NCI-H446 (cell line): ENCODE data around the gene TTC28.
"Not testable (repeated sequence)": the region's sequence is repeated elsewhere in the genome, so short reads cannot be mapped to it uniquely, and the experiment has no call there.

ENCODE experiments used
- DNase-seq, 2 experiments: peaks; one replicate each; lab custom pipeline; 2025; lab: John Stamatoyannopoulos, UW

Gene TTC28

DNA sequence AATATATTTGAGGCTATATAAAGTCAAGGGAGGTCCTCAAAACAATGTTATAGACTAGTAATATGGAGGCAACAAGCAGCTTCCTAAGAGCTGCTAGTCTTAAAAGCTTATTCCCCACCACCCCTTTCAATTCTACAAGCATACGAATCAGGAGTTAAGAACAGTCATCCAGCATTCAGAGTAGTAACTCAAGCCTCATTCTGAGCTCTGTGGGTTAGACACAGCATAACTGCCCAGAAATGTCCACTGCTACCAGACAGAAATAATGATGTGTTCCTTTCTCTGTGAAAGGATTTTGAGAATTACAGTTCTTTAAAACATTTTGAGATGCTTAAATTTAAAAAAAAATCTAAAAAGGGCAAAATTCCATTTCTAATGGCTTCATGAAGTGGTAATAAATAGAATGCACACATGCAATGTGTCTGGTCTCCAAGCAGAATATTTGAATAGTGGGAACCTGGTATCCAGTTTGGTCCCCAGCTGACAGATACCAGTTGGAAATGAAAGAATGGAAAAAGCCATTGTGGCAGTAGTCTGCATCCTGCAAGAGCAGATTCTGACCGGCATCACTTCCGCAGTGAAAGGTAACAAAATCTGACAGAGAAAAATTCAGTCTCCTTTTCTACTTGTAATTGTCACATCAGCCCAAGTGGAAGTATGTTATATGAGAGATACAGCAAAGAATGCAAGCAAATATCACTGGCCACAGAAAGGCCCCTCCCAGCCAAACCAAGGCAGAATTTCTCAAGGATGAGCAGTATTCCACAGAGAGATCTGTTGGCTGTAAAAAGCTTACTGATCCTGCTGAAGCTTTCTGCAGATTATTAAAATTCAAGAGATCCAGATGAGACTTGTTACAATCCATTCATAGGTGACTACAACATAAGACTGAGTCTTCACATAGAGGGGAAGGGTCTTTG, 449.8 kb downstream of the TTC28 start:
- DNase-seq: no peak

DNA sequence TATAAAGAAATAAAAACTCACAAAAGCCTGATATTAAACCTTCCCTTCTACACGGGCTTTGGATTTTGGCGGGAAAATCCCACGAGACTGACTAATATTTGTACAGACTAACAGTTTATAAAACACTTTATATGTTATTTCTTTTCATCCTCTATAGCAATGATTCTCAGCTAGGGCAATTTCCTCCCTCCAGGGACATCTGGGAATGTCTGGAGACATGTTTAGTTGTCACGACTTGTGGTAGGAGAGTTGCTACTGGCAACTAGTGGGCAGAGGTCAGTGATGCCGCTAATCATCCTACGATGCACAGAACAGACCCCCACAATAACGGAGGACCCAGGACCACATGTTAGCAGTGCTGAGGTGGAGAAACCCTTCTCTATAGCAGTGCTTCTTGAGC, 455.8 kb downstream of the TTC28 start:
- DNase-seq: no peak

DNA sequence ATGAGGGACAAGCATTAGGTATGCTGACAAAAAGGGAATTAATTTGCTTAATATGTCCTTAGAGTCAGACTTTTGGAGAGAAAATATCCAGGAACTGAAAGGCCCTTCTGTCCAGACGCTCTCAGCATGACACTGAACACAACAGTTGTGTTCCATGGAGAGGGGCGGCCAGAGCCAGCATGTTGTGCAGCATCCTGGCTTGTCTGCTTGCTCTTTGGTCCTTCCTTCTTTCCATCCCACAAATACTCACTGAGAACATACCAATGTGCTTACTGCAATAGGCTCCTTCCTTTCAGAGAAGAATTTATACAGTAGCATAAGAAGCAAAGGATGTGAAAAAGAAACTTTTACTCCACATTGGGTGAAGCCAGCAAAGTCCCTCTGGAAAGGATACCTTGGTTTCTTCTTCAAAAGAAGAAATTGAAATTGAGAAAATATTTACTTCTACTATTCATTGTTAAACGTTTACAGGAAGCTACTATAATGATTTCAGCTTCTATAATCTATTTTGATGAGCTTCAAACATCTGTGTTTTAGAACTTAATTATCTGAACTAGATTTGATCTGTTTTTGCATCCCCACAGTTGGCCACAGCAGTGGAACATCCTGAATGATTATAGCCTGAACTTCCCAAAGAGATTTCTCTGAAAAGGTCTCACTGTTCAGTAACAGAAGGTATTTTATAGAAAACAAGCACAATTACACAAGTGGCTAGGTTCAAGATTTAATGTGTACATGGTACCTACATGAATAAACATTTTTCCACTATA, 456.5 kb downstream of the TTC28 start:
- no peak for DNase-seq

DNA sequence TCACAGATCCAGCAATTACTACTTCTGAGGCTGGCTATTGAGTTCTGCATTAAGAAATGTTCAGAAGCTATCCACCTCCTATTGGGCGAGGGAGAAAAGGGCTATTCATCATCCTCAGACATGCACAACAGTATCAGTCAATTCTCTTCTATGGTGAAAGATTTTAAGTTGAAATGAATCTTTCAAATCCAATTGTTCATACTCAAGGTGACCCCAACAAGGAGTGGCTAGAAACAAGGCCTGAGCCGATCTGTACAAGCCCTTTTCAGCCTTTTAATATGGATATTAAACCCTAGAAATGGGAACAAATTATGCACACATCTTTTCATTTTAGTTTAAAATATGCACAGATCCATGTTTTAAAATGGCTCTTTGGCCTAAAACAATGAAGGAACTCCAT, 457.1 kb downstream of the TTC28 start:
- DNase-seq: no peak

DNA sequence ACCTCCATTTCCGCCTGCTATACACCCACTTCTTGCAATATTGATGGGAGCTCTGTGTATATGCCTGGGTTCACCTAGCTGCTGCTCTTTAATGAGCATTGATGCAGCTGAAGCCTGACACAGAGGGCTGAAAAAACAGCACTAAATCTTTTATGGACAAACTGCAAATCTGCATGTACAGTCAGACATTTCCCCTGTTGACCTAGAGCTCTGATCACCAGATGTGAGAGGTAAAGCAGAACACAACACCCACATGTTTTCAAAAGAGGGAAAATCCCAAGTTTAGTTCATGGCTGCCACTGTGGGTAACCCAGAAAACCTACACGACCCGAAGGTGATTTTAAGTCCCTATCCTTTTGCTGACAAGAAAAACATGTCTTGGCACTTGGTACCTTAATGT, 457.6 kb downstream of the TTC28 start:
- DNase-seq: no peak

DNA sequence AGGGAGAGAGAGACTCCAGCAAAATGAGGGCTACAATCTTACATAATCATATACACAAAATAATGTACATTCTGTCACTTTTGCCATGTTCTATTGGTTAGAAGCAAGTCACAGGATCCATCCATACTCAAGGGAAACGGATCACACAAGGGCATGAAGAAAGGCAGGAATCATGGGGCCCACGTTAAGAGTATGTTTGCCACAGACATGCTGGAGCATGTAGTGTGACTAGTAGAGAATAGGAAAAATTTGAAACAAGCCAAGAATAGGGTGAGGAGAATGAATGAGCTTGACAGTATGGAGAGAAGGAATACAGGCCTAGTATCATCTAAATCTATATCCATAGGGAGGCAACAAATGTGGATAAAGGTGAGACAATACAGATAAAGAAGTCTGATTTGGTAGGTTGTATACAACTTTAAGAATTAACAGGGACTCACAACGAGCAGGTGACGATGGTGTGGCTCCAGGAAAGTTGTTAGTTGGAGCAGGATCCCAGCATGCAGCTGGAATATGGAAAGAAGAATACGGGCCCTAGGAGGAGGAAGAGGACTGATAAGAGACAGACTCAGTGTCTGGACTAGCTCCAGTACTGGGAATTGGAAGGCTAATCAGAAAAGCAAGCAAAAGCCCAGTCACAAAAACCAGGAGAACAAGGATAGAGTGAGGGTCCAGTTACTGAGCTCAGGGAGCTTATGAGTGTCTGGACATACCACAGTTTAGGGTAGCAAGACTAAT, 458.8 kb downstream of the TTC28 start:
- DNase-seq: no peak

DNA sequence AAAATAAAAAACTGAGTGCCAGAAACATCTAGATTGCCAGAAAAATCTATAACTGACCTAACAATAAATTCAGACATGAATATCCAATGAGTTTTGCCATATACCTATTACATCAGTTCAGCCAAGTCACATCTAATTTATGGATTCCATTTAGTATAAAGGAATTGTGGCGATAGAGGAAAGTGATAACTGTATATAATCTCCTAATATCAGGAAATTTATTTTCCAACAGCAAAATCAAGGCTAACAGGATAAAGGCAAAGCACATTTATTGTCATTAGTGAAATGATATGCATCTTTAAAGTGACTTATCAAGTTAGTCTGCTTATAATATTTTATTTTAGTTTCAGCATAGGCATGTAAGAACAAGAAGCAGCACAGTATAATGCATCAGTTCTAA, 462.4 kb downstream of the TTC28 start:
- DNase-seq: no peak

DNA sequence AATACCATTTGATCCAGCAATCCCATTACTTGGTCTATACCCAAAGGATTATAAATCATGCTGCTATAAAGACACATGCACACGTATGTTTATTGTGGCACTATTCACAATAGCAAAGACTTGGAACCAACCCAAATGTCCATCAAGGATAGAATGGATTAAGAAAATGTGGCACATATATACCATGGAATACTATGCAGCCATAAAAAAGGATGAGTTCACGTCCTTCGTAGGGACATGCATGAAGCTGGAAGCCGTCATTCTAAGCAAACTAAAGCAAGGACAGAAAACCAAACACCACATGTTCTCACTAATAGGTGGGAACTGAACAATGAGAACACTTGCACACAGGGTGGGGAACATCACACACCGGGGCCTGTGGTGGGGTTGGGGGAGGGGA, 464.9 kb downstream of the TTC28 start:
- DNase-seq: not testable (repeated sequence)

DNA sequence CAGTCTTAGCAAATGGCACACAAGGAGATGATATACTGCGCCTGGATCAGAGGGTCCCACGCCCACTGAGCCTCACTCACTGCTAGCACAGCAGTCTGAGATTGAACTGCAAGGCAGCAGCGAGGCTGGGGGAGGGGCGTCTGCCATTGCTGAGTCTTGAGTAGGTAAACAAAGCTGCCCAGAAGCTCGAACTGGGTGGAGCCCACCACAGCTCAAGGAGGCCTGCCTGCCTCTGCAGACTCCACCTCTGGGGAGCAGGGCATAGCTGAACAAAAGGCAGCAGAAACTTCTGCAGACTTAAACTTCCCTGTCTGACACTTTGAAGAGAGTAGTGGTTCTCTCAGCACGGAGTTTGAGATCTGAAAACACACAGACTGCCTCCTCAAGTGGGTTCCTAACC, 470.2 kb downstream of the TTC28 start:
- DNase-seq: not testable (repeated sequence)

DNA sequence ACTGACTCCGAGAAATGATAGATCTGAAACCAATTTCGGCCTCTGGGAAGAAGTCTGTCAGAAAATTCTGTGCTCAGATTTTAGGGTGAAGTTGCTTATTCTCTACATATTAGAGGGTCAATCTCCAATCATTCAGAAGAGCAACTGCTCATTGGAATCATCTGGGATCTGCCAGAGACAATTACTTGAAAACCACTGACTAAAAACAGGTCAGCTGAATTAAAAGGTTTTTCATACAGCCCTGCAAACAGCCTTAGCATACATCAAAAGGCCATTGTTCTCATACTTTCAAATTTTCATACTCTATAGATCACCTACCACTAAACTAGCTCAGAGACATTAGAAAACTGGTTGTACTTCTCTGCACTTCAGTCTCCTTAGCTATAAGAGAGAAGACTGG, 470.9 kb downstream of the TTC28 start:
- DNase-seq: no peak

DNA sequence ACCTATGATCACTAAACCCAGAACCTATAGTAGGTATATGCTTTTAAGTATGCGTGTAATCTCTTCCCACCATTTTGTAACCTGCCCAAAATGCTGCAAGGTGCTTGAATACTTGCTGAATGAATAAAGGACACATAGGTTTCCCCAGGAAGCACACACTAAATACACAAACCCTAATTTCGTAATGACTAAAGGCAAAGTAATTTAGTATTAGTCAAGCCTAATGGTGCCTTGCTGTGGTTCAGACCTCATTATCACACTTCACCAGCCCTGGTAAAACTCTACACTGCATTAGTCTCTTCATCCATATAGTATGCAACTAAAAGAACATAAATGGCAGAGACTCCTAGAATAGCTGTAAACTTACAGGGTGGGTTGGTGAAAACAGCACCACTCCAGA, 471.6 kb downstream of the TTC28 start:
- no peak for DNase-seq

DNA sequence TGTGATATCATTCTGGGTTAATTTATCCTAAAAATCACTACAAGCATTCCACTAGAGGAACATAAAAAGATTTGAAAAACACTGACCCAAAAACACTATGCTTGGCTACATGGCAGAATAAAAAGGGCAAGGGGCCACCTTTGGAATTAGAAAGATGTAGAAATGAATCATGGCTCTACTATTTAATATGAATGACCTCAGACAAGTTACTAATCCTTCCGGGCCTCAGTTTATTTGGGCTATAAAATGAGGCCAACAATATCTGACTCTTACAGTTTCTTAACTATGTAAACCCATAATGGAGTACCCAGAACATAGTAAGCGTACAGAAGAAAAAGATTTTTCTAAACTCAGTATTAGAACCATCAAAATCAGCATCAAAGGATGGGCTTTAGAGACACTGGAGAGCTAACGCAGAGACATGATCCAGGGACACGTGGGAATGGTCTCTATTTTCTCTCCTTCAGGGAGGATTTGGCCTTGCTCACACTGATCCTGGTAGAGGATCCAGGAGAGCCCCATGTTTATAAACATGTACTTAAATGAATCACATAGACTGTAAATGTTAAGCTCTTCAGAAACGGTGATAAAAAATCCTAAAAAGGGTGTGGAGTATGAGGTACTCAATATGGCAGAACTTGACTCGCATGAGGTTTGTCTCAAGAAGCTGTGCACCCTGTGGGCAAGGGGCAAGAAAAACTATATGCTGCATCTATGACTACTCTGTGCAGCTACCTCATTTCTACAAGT, 472.2 kb downstream of the TTC28 start:
- no peak for DNase-seq

DNA sequence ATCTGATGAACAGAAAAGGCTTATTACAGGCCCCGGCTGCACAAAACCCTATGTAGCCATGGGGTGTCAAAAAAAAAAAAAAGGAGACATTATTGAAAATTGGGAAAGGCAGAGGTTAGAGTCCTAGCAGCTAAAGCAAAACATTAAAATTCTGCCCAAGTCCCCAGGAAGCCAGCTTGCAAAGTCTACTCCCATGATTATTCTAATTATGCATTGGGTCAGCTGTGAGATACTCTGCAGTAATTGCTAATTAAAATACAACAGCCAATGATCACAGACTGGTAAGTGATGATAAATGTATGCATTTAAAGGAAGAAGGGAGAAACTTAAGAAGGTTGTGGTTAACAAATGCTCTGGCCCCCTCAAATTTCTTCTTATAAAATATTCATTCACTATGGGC, 473.7 kb downstream of the TTC28 start:
- no peak for DNase-seq

DNA sequence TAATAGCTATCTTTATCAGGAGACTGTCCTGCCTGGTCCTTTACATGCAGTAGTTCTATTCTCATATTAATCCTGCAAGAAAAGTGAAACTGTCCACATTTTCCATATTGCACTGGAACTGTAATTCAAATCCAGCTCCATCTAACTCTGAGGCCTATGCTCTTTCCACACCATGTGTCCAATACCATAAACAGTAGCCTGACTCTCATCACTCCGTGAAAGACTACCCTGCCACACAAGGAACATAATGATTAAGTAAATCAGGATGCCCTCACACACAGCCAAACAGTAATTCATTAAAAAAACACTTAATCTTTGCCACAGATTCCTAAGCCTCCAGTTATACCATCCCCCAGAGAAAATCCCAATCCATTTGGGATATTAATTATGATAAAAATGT, 475.3 kb downstream of the TTC28 start:
- no peak for DNase-seq

DNA sequence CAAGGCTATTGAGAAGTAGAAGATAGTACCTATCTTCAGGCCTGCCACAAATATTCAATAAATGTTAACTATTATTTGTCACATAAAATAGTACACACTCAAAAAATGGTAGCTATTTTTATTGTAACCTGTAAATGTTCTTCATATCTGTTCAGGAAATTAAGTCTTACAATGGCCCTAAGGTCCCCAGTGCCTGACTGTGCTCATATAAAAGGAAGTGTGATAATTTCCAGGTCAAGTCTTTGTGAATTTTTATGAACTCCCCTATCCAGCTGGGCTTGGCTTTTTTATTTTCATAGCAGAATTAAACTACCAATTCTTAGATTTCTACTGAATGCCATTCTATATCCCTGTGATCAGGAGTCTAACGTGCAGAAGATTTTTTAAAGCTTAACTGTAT, 476.4 kb downstream of the TTC28 start:
- DNase-seq: no peak

DNA sequence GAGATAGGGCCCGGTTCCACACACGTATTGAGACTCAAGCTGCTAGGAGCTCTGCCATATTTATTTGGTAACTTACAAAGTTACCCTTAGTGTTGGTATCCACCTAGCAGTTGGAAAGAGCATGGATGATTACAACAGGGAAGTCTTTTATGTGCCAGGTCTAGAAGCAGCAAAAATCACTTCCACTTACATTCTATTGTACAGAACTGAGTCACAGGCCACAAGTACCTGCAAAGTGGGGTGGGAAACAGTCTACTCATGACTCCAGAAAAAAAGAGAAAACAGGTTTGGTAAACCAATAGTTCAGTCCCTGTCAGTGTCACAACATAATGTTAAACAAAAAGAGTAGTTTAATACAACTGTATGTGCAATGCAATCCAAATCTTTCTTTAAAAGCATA, 480.9 kb downstream of the TTC28 start:
- no peak for DNase-seq

DNA sequence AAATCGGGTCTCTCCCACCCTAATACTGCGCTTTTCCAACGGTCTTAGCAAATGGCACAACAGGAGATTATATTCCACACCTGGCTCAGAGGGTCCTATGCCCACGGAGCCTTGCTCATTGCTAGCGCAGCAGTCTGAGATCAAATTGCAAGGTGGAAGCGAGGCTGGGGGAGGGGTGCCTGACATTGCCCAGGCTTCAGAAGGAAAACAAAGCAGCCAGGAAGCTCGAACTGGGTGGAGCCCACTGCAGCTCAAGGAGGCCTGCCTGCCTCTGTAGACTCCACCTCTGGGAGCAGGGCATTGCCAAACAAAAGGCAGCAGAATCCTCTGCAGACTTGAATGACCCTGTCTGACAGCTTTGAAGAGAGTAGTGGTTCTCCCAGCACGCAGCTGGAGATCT, 488.1 kb downstream of the TTC28 start:
- DNase-seq: not testable (repeated sequence)

DNA sequence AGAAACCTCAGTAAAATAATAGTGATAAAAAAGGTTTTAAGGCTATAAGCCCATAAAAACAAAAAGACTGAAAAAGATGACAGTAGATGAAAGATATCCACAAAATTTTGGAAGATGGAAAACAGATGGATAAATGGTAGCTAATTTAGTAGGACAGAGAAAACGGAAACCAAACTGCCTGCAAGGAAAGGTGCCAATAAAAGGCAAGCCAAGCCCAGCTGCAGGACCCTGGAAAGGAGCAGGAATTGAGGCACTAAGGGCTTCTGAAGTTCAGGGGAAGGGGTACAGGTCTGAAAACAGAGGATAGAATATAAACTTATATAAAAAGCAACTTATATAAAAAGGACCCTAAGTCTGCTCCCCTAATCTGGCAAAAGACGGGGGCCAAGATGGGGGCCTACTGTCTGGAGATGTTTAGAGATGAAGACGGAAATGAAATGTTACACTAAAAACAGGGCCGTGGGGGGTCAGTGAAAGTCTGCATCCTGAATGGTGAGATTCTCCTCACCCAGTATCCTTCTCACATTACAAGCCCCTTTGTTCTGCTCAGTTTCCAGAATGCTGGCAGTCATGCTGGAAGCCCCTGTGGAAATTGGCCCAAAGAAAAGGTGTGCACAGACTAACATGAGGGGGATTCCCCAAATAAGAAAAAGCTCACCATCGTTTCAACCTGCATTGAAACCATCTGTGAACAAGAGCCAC, 491.3 kb downstream of the TTC28 start:
- DNase-seq: peak in 1 of 2 experiments; percentile 13

DNA sequence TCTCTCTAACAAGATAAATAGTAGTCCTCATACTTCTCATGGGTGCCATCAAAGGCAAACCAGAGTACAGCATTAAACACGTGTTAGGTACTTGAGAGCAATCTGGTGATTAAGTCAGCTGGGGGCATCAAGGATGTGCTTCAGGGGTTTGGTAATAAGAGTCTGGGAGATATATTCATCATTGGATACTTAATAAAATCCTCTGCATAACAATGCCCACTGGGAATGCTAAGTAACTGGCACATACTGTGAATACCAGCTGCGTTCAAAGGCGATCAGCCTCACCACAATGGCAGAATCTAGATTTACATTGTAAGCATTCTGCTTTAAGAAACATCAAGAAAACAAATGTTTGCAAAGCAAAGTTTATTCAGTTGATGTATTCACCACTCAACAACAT, 492.0 kb downstream of the TTC28 start:
- no peak for DNase-seq

DNA sequence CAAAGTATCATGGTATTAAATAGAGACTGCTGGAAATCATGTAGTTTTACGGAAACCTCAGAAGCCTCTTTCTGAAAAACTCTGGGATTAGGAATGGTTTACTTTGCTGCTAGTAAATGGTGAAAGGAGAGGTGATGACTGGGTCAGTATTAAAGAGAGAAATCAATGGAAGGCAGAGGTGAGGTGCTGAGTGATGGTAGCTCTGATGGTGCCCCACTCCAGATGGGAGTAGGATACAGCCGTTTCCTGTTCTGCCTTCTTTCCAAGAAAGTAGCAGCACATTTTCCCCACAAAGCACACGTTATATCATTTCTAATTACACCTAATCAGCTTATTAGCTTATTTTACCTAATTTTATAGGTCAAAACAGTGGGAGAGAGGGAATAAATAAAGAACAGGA, 493.0 kb downstream of the TTC28 start:
- DNase-seq: no peak

DNA sequence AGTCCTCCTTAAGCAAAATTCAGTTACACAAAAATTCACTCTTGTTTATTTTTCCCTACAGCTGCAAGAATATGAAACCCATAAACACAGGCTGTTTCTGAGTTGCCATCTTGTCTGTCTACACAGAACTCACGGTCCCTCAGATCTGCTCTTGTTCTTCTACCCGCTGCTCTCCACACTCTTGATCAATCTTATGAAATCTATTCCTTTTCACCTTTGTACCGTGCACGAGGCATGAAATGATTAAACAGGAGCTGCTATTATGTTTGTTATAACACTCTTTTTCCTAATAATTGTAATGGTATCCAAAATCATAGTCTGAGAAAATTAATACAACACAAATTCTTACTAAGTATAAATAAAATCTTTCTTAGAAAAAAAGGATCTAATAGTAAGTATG, 494.5 kb downstream of the TTC28 start:
- no peak for DNase-seq
